Stromal cell of bone marrow (primary cell): ENCODE measurements around the gene CRISPLD2.

Experiments
- DNase-seq: peaks from one replicate; pipeline ENCODE4 v3.0.0-alpha.2; 2012; ENCODE audit warnings: low read depth

CRISPLD2 gene

DNA sequence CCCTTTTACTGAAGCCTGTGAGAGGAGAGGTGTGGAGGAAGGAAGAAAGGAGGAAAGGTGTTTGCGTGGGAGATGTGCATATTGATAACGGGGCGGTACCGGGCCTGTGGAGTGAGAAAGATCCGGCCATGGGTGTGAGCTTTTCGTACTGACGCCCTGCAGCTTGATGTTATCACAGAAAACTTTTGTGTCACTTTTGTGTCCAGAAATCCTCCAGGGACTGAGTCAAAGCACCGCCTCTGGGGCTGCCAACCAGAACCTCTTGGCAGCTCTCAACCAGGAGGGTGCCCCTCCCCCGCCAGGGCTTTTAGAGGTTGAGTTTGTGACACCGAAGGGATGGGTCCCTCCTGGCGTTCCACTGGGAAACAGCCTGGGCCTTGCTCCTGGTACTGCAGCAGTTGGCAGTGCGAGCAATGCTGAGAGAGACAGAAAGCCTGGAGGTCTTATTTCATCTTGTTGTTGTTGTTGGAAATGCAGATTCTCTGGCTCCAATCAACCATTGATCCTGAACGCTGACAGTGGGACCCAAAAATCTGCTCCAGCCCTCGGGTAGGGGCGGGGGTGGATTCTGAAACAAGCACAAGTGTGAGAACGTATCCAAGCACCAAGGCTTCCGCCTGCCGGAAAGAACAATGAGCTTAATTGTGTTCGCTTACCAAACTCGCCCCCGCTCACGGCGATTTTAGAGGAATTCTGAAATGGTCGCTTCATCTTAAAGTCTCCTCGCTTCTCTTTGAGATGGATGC lies 65.0 kb downstream of the CRISPLD2 start:
- DNase-seq = no peak

DNA sequence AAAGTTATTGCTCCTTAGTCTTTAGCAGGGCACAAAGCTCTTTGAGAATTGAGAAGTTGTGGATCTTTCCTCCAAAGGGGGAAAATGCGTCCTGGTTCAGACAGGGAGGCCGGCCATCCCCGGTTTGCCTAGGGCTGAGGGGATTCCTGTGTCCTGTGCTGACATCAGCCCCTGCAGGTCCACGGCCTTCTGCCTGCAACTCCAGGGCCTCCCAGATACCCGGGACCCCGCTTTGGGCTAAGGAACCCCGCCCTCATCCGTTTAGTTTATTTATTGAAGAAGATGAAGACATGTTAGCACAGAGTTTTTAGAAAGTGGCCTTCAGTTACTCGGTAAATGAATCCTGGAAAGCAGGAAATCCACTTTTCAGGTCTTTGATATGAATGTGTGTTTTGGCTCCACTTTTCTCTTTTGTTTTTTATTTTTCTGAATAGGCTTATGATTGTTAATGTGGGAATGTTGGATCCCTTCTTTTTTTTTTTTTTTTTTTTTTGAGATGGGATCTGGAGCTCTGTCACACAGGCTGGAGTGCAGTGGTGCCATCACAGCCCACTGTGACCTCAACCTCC lies 65.6 kb downstream of the CRISPLD2 start:
- DNase-seq = no peak

DNA sequence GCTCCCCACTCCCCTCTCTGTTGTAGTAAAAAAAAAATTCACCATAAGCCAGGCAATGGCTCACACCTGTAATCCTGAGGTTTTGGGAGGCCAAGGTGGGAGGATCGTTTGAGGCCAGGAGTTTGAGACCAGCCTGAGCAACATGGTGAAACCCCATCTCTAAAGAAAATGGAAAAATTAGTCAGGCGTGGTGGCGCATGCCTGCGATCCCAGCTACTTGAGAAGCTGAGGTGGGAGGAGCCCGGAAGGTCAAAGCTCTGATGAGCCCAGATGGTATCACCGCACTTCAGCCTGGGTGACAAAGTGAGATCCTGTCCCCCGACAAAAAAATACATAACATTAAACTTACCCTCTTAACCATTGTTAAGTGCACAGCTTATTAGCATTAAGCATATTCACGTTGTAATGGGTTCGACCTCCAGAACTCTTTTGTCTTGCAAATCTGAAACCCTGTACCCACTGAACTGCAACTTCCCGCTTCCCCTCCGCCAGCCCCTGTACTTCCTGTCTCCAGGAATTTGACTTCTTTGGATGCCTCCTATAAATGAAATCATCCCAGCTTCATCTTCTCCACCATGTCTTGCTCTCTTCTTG lies 66.8 kb downstream of the CRISPLD2 start:
- no peak for DNase-seq

GRCh38 chr16:84887207-84887606 lies 67.4 kb downstream of the CRISPLD2 start:
- DNase-seq = no peak

GRCh38 chr16:84888450-84888849 lies 68.7 kb downstream of the CRISPLD2 start:
- no peak for DNase-seq

DNA sequence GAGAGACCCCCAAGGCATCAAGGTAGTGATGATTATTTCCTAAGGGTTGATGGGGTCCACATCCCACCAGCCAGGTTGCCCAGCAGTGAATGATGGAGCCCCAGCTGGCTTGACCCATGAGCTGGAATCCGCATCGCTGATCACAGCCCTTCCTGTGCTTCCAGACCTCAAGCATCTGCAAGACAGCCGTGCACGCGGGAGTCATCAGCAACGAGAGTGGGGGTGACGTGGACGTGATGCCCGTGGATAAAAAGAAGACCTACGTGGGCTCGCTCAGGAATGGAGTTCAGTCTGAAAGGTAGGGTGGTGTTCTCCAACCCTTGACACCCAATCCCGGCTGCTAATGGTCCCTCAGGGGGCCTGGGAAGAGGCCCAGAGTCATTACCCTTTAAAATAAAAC lies 69.3 kb downstream of the CRISPLD2 start:
- DNase-seq = no peak

DNA sequence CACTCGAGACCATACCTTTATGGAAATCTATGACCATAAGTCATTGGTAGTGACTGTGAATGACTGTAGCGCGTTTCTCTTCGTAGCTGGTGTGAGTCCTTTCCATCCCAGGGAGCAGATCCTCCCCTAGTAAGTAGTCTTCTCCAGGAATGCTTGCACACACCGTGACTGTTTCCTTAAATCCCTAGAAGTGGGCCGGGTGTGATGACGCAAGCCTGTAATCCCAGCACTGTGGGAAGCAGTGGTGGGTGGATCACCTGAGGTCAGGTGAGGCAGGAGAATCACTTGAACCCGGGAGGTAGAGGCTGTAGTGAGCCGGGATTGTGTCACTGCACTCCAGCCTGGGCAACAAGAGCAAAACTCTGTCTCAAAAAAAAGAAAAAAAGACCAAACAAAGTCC lies 70.6 kb downstream of the CRISPLD2 start:
- no peak for DNase-seq

GRCh38 chr16:84891149-84891795 lies 71.5 kb downstream of the CRISPLD2 start:
- DNase-seq = no peak

GRCh38 chr16:84892097-84892496 lies 72.3 kb downstream of the CRISPLD2 start:
- DNase-seq = no peak

GRCh38 chr16:84893467-84893848 lies 73.7 kb downstream of the CRISPLD2 start:
- no peak for DNase-seq

GRCh38 chr16:84893849-84894599 lies 74.2 kb downstream of the CRISPLD2 start:
- no peak for DNase-seq

DNA sequence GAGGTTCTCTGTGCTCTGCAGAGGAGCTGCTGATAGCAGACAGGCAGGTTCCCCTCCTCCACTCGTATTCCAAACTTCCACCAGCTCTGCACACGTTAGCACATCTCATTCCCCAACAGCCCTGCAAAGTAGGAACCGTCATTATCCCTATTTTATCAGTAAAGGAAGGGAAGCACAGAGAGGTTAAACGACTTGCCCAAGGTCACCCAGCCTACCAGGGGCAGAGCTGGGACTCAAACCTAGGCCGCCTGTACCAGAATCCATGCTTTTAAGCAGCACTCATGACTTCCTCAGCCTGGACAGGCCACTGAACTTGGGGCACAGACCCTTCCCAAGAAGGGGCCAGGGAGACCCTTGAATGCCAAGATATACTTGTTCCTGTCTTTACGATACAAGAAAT lies 75.2 kb downstream of the CRISPLD2 start:
- no peak for DNase-seq

DNA sequence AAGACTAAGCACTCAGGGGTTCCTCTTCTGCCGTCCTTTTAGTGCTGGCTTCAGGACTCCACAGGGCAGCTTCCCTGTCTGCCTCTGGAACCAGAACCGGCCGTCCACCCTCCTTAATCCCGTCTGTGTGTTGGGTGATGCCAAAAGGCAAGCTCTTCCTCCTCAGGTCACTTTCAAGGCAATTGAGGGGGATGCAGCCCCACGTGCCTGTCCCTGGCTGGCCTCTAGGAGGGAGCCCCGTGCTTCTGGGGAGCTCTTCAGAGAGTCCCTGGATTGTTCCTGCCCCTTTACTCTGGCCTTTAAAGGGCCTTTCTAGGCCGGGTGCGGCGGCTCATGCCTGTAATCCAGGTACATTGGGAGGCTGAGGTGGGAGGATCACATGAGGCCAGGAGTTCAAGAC lies 77.1 kb downstream of the CRISPLD2 start:
- DNase-seq = no peak

DNA sequence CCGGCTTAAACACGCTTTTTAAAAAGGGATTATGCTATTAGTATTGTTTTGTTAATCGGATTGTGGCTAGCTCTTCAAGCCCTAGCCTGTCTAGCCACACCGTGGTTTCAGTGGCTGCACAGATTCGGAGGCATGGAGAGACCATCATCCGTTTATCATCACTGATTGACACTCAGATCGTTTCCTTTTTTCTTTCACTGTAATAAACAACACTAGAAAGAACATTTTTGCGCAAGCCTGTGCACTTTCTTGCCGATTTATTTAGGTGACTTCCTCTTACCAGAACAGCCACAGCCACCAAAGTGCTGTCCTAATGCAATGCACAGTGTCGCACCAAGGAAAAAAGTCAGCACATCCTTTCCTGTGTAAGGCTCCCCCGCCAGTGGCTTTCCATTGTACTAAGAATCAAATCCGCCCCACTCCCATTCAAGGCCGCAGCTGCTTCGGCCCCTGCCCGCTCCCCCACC lies 78.2 kb downstream of the CRISPLD2 start:
- no peak for DNase-seq

DNA sequence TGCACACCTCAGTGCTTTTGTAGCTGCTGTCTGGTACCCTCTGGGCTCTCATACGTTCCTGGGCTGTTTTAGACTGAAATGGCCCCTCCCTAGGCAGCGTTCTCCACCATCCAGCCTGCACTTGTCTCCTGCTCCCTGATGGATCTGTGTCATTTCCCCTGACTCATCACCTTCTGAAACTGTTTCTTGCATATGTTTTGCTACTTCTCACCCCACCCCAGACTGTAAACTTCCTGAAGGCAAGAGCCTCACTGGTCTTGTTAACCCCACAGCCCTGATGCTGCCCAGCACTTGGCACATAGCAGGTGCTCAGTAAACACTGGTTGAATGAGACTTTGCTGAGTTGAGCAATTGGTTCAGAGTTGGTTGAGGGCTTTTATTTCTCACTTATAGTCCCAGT lies 78.7 kb downstream of the CRISPLD2 start:
- no peak for DNase-seq

DNA sequence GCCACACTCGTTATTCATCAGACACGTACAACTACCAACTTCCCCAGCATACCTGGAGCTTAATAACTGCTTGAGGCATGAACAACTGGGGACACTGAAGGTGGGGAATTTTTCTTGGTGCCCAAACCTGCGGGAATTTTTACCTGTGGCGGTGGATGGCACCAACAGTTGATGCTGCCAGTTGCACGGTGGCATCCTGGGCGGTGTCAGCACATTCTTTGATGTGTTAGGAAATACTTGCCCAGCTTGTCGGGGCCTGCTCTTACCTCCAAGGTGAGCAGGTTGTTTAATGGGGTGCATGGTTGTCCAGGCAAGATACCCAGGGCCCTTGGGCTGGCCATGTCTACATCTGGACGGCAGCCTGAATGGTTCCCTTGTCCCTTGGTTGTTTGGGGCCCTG lies 79.6 kb downstream of the CRISPLD2 start:
- DNase-seq = no peak

GRCh38 chr16:84905965-84906460 lies 86.2 kb downstream of the CRISPLD2 start:
- no peak for DNase-seq

- DNase-seq = no peak
These were observed 87.3 kb downstream of the CRISPLD2 start for GRCh38 chr16:84907051-84907450.

DNA sequence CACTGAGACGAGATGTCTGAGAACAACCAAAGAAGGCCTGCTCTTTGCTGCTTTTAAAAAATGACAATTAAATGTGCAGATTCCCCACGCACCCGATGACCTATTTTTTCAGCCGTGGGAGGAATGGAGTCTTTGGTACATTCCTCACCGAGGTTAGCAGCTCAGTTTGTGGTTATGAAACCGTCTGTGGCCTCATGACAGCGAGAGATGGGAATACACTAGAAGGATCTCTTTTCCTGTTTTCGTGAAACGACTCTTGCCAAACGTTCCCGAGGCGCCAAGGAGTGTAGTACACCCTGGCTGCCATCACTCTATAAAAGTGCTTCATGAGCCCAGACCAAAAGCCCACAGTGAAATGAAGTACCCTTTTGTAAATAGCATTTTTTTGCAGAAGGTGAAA lies 87.8 kb downstream of the CRISPLD2 start:
- no peak for DNase-seq

- DNase-seq = no peak
These were observed 89.8 kb downstream of the CRISPLD2 start for GRCh38 chr16:84909476-84910085.

DNA sequence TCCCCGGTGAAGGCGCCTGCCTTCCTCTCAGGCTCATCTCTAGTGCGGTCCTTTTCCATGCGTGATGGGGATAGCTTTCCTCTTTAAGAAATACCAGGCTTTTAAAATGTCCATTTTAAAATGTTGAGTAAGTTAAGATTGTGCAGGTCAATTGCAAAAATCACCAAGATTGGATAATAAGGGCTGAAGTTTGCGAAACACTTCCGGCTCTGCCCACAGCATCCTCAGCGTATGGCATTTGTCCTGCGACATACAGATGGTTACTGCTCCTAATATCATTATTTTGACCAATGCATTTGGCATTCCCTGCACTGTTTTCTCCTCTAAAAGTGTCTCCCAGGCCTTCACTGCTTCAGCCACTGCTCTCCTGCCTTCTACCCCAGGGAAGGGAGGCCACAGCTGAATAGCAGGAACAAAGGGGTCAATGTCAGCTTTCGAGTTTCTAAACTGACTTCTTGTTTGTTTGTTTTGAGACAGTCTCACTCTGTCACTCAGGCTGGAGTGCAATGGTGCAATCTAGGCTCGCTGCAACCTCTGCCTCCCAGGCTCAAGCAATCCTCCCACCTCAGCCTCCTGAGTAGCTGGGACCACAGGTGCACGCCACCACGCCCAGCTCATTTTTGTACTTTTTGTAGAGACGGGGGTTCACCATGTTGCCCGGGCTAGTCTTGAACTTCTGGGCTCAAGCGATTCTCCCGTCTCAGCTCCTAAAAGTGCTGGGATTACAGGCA lies 91.9 kb downstream of the CRISPLD2 start:
- DNase-seq = no peak
